ENCODE data around the gene CTIF. TPM values are rescaled to one million over a fixed set of nuclear protein-coding genes. Genes with fewer than 3 reads are reported as not detected.

The CTIF gene
- total RNA-seq, 2 experiments from 2014 or later = 0.06 to 0.38 TPM

GRCh38 chr18:48527461-48527860, 11.4 kb upstream of the CTIF start:
- intact Hi-C loops (cut with micrococcal nuclease; ENCODE audit: unreplicated experiment) = no loop called here
- CTCF ChIA-PET (ENCODE audit: unreplicated experiment) = no interaction called here
- no peak overlapping the region for H3K27ac ChIP-seq (ENCODE audit: low read depth, low read length, poor library complexity, severe bottlenecking)
- H3K4me1 ChIP-seq (ENCODE audit: insufficient read depth, low read length, poor library complexity, severe bottlenecking) = no peaks in the 10 kb centered on the region
- BruUV-seq (replicated peaks) = no TSS peak
- TF ChIP-seq EZH2phosphoT487 (IDR thresholded peaks at IDR 0.05; ENCODE audit: borderline replicate concordance, low read depth, low read length) = no peak
- no peak for TF ChIP-seq CTCF (conservative IDR thresholded peaks at IDR 0.05; ENCODE audit: low read length)
- no peaks in the 10 kb centered on the region for H3K79me2 ChIP-seq (ENCODE audit: insufficient read depth, low read depth, low read length)
- no peaks in the 10 kb centered on the region for H3K9me2 ChIP-seq (ENCODE audit: insufficient read depth, low read length)
- H2AFZ ChIP-seq (ENCODE audit: low read length) = no peak overlapping the region
- H3K36me3 ChIP-seq (ENCODE audit: insufficient read depth, low read length) = no peaks in the 10 kb centered on the region
- no peaks in the 10 kb centered on the region for H4K20me1 ChIP-seq (ENCODE audit: insufficient read depth, low read length)
- POLR2A ChIA-PET = no interaction called here
- DNase-seq (ENCODE audit: low spot score) = no peak
- H3K9me3 ChIP-seq (ENCODE audit: low read length) = no peaks in the 10 kb centered on the region
- H3K4me2 ChIP-seq (ENCODE audit: low read length) = no peak overlapping the region
- no peak overlapping the region for H3K4me3 ChIP-seq (ENCODE audit: low read depth, low read length, poor library complexity, severe bottlenecking)

GRCh38 chr18:48528861-48529260, 10.0 kb upstream of the CTIF start:
- H4K20me1 ChIP-seq (ENCODE audit: insufficient read depth, low read length) = no peaks in the 10 kb centered on the region
- no peaks in the 10 kb centered on the region for H3K9me3 ChIP-seq (ENCODE audit: low read length)
- H3K79me2 ChIP-seq (ENCODE audit: insufficient read depth, low read depth, low read length) = no peaks in the 10 kb centered on the region
- H3K4me1 ChIP-seq (ENCODE audit: insufficient read depth, low read length, poor library complexity, severe bottlenecking) = no peaks in the 10 kb centered on the region
- TF ChIP-seq CTCF (conservative IDR thresholded peaks at IDR 0.05; ENCODE audit: low read length) (no peak), EZH2phosphoT487 (IDR thresholded peaks at IDR 0.05; ENCODE audit: borderline replicate concordance, low read depth, low read length) (no peak)
- no peak overlapping the region for H3K27ac ChIP-seq (ENCODE audit: low read depth, low read length, poor library complexity, severe bottlenecking)
- no peak for DNase-seq (ENCODE audit: low spot score)
- H3K4me3 ChIP-seq (ENCODE audit: low read depth, low read length, poor library complexity, severe bottlenecking) = no peak overlapping the region
- no peak overlapping the region for H2AFZ ChIP-seq (ENCODE audit: low read length)
- no TSS peak for BruUV-seq (replicated peaks)
- POLR2A ChIA-PET = no interaction called here
- no peaks in the 10 kb centered on the region for H3K9me2 ChIP-seq (ENCODE audit: insufficient read depth, low read length)
- CTCF ChIA-PET (ENCODE audit: unreplicated experiment) = no interaction called here
- no peak overlapping the region for H3K4me2 ChIP-seq (ENCODE audit: low read length)
- intact Hi-C loops (cut with micrococcal nuclease; ENCODE audit: unreplicated experiment) = no loop called here
- no peaks in the 10 kb centered on the region for H3K36me3 ChIP-seq (ENCODE audit: insufficient read depth, low read length)

- no TSS peak for BruUV-seq (replicated peaks)
- Histone ChIP-seq H3K9me3 (ENCODE audit: low read length) (no peaks in the 10 kb centered on the region), H3K27ac (ENCODE audit: low read depth, low read length, poor library complexity, severe bottlenecking) (no peak overlapping the region), H3K9me2 (ENCODE audit: insufficient read depth, low read length) (no peaks in the 10 kb centered on the region), H3K4me3 (ENCODE audit: low read depth, low read length, poor library complexity, severe bottlenecking) (no peak overlapping the region), H4K20me1 (ENCODE audit: insufficient read depth, low read length) (no peaks in the 10 kb centered on the region), H2AFZ (ENCODE audit: low read length) (no peak overlapping the region), H3K79me2 (ENCODE audit: insufficient read depth, low read depth, low read length) (no peaks in the 10 kb centered on the region), H3K36me3 (ENCODE audit: insufficient read depth, low read length) (no peaks in the 10 kb centered on the region), H3K4me1 (ENCODE audit: insufficient read depth, low read length, poor library complexity, severe bottlenecking) (no peaks in the 10 kb centered on the region), H3K4me2 (ENCODE audit: low read length) (no peak overlapping the region)
- intact Hi-C loops (cut with micrococcal nuclease; ENCODE audit: unreplicated experiment) = no loop called here
- no peak for DNase-seq (ENCODE audit: low spot score)
- ChIA-PET POLR2A (interaction anchor here (0.7 kb wide), 1 partner anchor 35 kb away, joined by 3 read pairs; no protein-coding TSS in a partner anchor), CTCF (ENCODE audit: unreplicated experiment) (no interaction called here)
- no peak for TF ChIP-seq EZH2phosphoT487 (IDR thresholded peaks at IDR 0.05; ENCODE audit: borderline replicate concordance, low read depth, low read length)
- TF ChIP-seq CTCF (conservative IDR thresholded peaks at IDR 0.05; ENCODE audit: low read length) = no peak
Observed at GRCh38 chr18:48529796-48530195, 9.0 kb upstream of the CTIF start.

Data from OCI-LY7 (cell line).